ENCODE data around the gene TMEM242.

DNA sequence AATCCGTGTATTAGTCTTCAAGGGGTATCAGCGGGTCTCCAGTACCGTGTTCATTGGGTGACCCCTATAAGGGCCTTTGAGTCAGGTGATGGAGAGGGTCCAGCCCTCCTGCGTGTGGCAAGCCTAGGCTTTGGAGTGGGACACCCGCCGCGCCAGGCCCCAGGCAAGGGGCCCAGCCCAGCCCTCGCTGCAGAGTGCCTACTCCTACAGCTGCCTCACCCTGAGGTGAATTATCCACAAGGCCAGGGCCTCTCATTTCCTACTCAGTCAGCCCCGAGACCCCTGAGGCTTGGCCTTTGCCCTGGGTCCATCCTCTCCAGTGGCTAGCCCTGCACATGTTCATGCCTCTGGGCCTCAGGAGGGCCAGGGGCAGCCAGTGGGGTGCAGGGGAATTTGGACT, 45.1 kb downstream of the TMEM242 start:
- TF ChIP-seq MXI1 (IDR thresholded peaks at IDR 0.05; ENCODE audit: low read depth, low read length), result no peak
- TF ChIP-seq, protein P1, sequence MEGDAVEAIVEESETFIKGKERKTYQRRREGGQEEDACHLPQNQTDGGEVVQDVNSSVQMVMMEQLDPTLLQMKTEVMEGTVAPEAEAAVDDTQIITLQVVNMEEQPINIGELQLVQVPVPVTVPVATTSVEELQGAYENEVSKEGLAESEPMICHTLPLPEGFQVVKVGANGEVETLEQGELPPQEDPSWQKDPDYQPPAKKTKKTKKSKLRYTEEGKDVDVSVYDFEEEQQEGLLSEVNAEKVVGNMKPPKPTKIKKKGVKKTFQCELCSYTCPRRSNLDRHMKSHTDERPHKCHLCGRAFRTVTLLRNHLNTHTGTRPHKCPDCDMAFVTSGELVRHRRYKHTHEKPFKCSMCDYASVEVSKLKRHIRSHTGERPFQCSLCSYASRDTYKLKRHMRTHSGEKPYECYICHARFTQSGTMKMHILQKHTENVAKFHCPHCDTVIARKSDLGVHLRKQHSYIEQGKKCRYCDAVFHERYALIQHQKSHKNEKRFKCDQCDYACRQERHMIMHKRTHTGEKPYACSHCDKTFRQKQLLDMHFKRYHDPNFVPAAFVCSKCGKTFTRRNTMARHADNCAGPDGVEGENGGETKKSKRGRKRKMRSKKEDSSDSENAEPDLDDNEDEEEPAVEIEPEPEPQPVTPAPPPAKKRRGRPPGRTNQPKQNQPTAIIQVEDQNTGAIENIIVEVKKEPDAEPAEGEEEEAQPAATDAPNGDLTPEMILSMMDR (IDR thresholded peaks at IDR 0.05), result no peak
- TF ChIP-seq TEAD4 (IDR thresholded peaks at IDR 0.05; ENCODE audit: borderline replicate concordance, insufficient read depth), result no peak
- TF ChIP-seq, protein P2, sequence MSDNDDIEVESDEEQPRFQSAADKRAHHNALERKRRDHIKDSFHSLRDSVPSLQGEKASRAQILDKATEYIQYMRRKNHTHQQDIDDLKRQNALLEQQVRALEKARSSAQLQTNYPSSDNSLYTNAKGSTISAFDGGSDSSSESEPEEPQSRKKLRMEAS (IDR thresholded peaks at IDR 0.05; ENCODE audit: low read depth), result no peak
- no peak for TF ChIP-seq POLR2AphosphoS5 (IDR thresholded peaks at IDR 0.05; ENCODE audit: low read depth, low read length)
- TF ChIP-seq FOXM1 (IDR thresholded peaks at IDR 0.05; ENCODE audit: low read depth), result no peak
- no peak for TF ChIP-seq JUND (IDR thresholded peaks at IDR 0.05)
- TF ChIP-seq RCOR1 (IDR thresholded peaks at IDR 0.05; ENCODE audit: low read length), result no peak
- no peak for TF ChIP-seq REST (IDR thresholded peaks at IDR 0.05; ENCODE audit: low read depth, low read length)
- no peak for TF ChIP-seq TCF12 (IDR thresholded peaks at IDR 0.05)
- TF ChIP-seq, protein P3, sequence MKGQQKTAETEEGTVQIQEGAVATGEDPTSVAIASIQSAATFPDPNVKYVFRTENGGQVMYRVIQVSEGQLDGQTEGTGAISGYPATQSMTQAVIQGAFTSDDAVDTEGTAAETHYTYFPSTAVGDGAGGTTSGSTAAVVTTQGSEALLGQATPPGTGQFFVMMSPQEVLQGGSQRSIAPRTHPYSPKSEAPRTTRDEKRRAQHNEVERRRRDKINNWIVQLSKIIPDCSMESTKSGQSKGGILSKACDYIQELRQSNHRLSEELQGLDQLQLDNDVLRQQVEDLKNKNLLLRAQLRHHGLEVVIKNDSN (IDR thresholded peaks at IDR 0.05; ENCODE audit: borderline replicate concordance, low read depth), result no peak
- no peak for TF ChIP-seq PBX3 (IDR thresholded peaks at IDR 0.05)
- no peak for TF ChIP-seq TAF1 (IDR thresholded peaks at IDR 0.05; ENCODE audit: borderline replicate concordance, low read depth, low read length)
- TF ChIP-seq YY1 (IDR thresholded peaks at IDR 0.05; ENCODE audit: low read depth), result no peak
